Effector CD4-positive, alpha-beta T cell (primary cell): ENCODE data around the gene MACROD2. TPM values are rescaled to one million over a fixed set of nuclear protein-coding genes. Genes with fewer than 3 reads are reported as not detected.
"Not testable (repeated sequence)": the region's sequence is repeated elsewhere in the genome, so short reads cannot be mapped to it uniquely, and the experiment has no call there.

Experiments
- DNase-seq: peaks from one replicate; pipeline ENCODE4 v3.0.0-alpha.2; 2020
- total RNA-seq: gene quantifications from one replicate; lab custom pipeline; 2026; lab: John Stamatoyannopoulos, UW

Gene MACROD2
- total RNA-seq: not detected

GRCh38 chr20:13995086-13995665 is at the start of gene MACROD2:
Gene MACROD2 (plus strand): TSS chr20:13995516.
- DNase-seq: no peak

- no peak for DNase-seq
These were observed 47.6 kb upstream of the MACROD2 start for GRCh38 chr20:13947719-13948118.

- no peak for DNase-seq
These were observed 42.1 kb upstream of the MACROD2 start for GRCh38 chr20:13953227-13953626.

- DNase-seq: no peak
These were observed 35.2 kb upstream of the MACROD2 start for GRCh38 chr20:13960119-13960518.

- no peak for DNase-seq
These were observed 34.8 kb upstream of the MACROD2 start for GRCh38 chr20:13960525-13960924.

GRCh38 chr20:13984211-13984610 is 11.1 kb upstream of the MACROD2 start:
- no peak for DNase-seq

- no peak for DNase-seq
These were observed 4.9 kb upstream of the MACROD2 start, which contains the start of gene SEL1L2 for GRCh38 chr20:13990465-13990864. Gene SEL1L2 (minus strand): TSS chr20:13990614. CDS start chr20:13990534, 80 bp downstream.

- no peak for DNase-seq
These were observed 4.0 kb upstream of the MACROD2 start for GRCh38 chr20:13991311-13991710.

GRCh38 chr20:13991955-13992354 is 3.4 kb upstream of the MACROD2 start:
- not testable (repeated sequence) for DNase-seq

GRCh38 chr20:13995841-13996240 is 525 bp downstream of the MACROD2 start:
- no peak for DNase-seq

GRCh38 chr20:13996265-13996664 is 949 bp downstream of the MACROD2 start:
- no peak for DNase-seq

- no peak for DNase-seq
These were observed 5.6 kb downstream of the MACROD2 start for GRCh38 chr20:14000917-14001316.

- no peak for DNase-seq
These were observed 10.7 kb downstream of the MACROD2 start for GRCh38 chr20:14005996-14006395.

- no peak for DNase-seq
These were observed 13.9 kb downstream of the MACROD2 start for GRCh38 chr20:14009208-14009607.

- DNase-seq: no peak
These were observed 17.4 kb downstream of the MACROD2 start for GRCh38 chr20:14012671-14013070.

- DNase-seq: no peak
These were observed 35.7 kb downstream of the MACROD2 start for GRCh38 chr20:14030991-14031390.

- DNase-seq: no peak
These were observed 38.0 kb downstream of the MACROD2 start for GRCh38 chr20:14033310-14033709.

GRCh38 chr20:14036567-14036966 is 41.3 kb downstream of the MACROD2 start:
- no peak for DNase-seq

- not testable (repeated sequence) for DNase-seq
These were observed 49.5 kb downstream of the MACROD2 start for GRCh38 chr20:14044712-14045276.

GRCh38 chr20:14046534-14046933 is 51.2 kb downstream of the MACROD2 start:
- DNase-seq: no peak

GRCh38 chr20:14049111-14049510 is 53.8 kb downstream of the MACROD2 start:
- DNase-seq: no peak

GRCh38 chr20:14051454-14051853 is 56.1 kb downstream of the MACROD2 start:
- no peak for DNase-seq

- DNase-seq: no peak
These were observed 59.9 kb downstream of the MACROD2 start for GRCh38 chr20:14055127-14055742.

- no peak for DNase-seq
These were observed 66.9 kb downstream of the MACROD2 start for GRCh38 chr20:14062171-14062570.
